HepG2 (cell line): ENCODE results near the gene CCND1. TPM values are rescaled to one million over a fixed set of nuclear protein-coding genes. Genes with fewer than 3 reads are reported as not detected.

Source experiments
- ATAC-seq: fragments of 200-7000 bp; cut with Tn5 transposase; 3 replicates; pipeline ENCODE4 v1.9.1; 2020; ENCODE audit warnings: mild to moderate bottlenecking, moderate library complexity
- BruUV-seq: library from RNA; stranded (reverse); fragments of 400-500 nt; replicated peaks from 2 replicates; lab custom pipeline; 2021; lab: Mats Ljungman, UMichigan
- CTCF ChIA-PET: fragments of 300-600 bp; formaldehyde crosslinking; extraction: SDS; loops from one replicate; lab custom pipeline; 2021; ENCODE audit warnings: low total read pairs, inconsistent platforms, low intra/inter-chr PET ratio; lab: Yijun Ruan, JAX
- POLR2A ChIA-PET: fragments of 350-600 bp; sonication (Branson Sonifier 250); formaldehyde crosslinking; loops from one replicate; lab custom pipeline; 2020; ENCODE audit warnings: antibody characterized with exemption, inconsistent platforms; lab: Yijun Ruan, JAX
- DNase-seq: peaks from one replicate; pipeline ENCODE4 v3.0.0-alpha.2; 2015; ENCODE audit warnings: low spot score
- FAIRE-seq: peaks from 3 replicates; lab custom pipeline; 2011; peaks lifted over from hg19 to GRCh38; lab: Jason Lieb, UNC
- H2AFZ ChIP-seq: one replicate; pipeline ENCODE4 v1.6.1; 2011; ENCODE audit warnings: low read length, inconsistent platforms
- H3K27ac ChIP-seq: fragments of 300-600 bp; 3 replicates; pipeline ENCODE4 v1.8.0; 2011; ENCODE audit warnings: mixed run types, mild to moderate bottlenecking, mixed read lengths, low read length, inconsistent platforms; ENCODE audit not compliant: insufficient read depth; ENCODE audit errors: extremely low read length
- H3K27me3 ChIP-seq, 2 experiments: fragments of 200-600 bp in 1 of 2; 2 replicates in 1 of 2; 3 replicates in 1 of 2; pipeline versions ENCODE4 v1.6.0 to v1.8.0; 2011; ENCODE audit warnings: low read length in 2 of 2, mild to moderate bottlenecking in 2 of 2, moderate library complexity in 2 of 2, inconsistent platforms in 1 of 2; ENCODE audit not compliant: insufficient read depth in 2 of 2, control insufficient read depth in 1 of 2
- H3K36me3 ChIP-seq, 2 experiments: fragments of 200-600 bp in 1 of 2; replicated peaks in 1 of 2; 2 replicates in 1 of 2; 3 replicates in 1 of 2; pipeline versions ENCODE4 v1.5.1 to v1.8.0; 2011; ENCODE audit warnings: low read length in 2 of 2, inconsistent platforms in 1 of 2; ENCODE audit not compliant: insufficient read depth in 2 of 2, control insufficient read depth in 1 of 2
- H3K4me1 ChIP-seq: 2 replicates; pipeline ENCODE4 v1.5.1; 2012; ENCODE audit warnings: low read length, inconsistent platforms; ENCODE audit not compliant: insufficient read depth
- H3K4me2 ChIP-seq: 2 replicates; pipeline ENCODE4 v1.6.0; 2011; ENCODE audit warnings: low read depth, low read length, inconsistent platforms
- H3K4me3 ChIP-seq, 3 experiments: fragments of 200-600 bp in 1 of 3; sonication (generic), shearing (Covaris generic) in 1 of 3; replicated peaks in 1 of 3; 2 replicates each; pipeline ENCODE4 v1.5.1; 2011 to 2016; ENCODE audit warnings: low read length in 3 of 3, inconsistent platforms in 2 of 3, low read depth in 2 of 3, mild to moderate bottlenecking in 2 of 3, control low read depth in 1 of 3, mixed read lengths in 1 of 3; ENCODE audit not compliant: insufficient read depth in 1 of 3
- H3K79me2 ChIP-seq: one replicate; pipeline ENCODE4 v1.6.1; 2011; ENCODE audit warnings: low read length, inconsistent platforms; ENCODE audit not compliant: insufficient read depth
- H3K9ac ChIP-seq: 2 replicates; pipeline ENCODE4 v1.6.0; 2011; ENCODE audit warnings: mild to moderate bottlenecking, low read depth, low read length, inconsistent platforms; ENCODE audit not compliant: insufficient read depth
- H3K9me3 ChIP-seq: 2 replicates; pipeline ENCODE4 v1.5.1; 2012; ENCODE audit warnings: mild to moderate bottlenecking, low read length
- H4K20me1 ChIP-seq: 2 replicates; pipeline ENCODE4 v1.6.0; 2011; ENCODE audit warnings: inconsistent platforms, mild to moderate bottlenecking, low read length, moderate library complexity; ENCODE audit not compliant: insufficient read depth
- CEBPG ChIP-seq: IDR thresholded peaks from 2 replicates; pipeline ENCODE4 v1.6.1; 2016
- DPF2 ChIP-seq: sonication (generic); formaldehyde crosslinking; IDR thresholded peaks from 2 replicates; pipeline ENCODE4 v1.4.0; 2020; ENCODE audit warnings: mild to moderate bottlenecking, low read depth, missing genetic modification reagents, borderline replicate concordance
- REL ChIP-seq: sonication (generic); formaldehyde crosslinking; conservative IDR thresholded peaks from 2 replicates; pipeline ENCODE4 v1.8.0; 2022; ENCODE audit warnings: mild to moderate bottlenecking, missing genetic modification reagents, moderate library complexity
- TRIM24 ChIP-seq: sonication (generic); formaldehyde crosslinking; IDR thresholded peaks from 2 replicates; pipeline ENCODE4 v1.8.0; 2022; ENCODE audit warnings: mild to moderate bottlenecking, missing genetic modification reagents
- ZNF3 ChIP-seq: IDR thresholded peaks from 2 replicates; pipeline ENCODE4 v1.7.0; 2017; ENCODE audit warnings: inconsistent platforms
- WGBS: methylation state at CpG from one replicate; pipeline ENCODE4 v1.1.6; 2017; ENCODE audit warnings: low lambda C conversion rate; 5-methylcytosine and 5-hydroxymethylcytosine counted together
- in situ Hi-C: cut with HindIII; loops from 2 replicates; pipeline ENCODE4 v1.10.0; 2017; ENCODE audit warnings: low pct_unique_long_range_greater_than_20kb; ENCODE audit not compliant: extremely low pct_ligation_motif_present
- intact Hi-C: fragments of 100-400 bp; cut with micrococcal nuclease; formaldehyde crosslinking; loops from one replicate; pipeline ENCODE4 v1.10.0; 2022; ENCODE audit not compliant: unreplicated experiment
- polyA plus RNA-seq, 8 experiments: library from polyadenylated mRNA; depleted of rRNA in 3 of 8; stranded (reverse) in 7 of 8; unstranded in 1 of 8; fragments of >200 nt; fragmentation: Illumina TruSeq in 4 of 8; extraction: Trizol in 4 of 8; gene quantifications; 2 replicates each; pipeline versions ENCODE4 v1.2.1 to v1.2.3, GENCODE V29; 2011 to 2016; ENCODE audit warnings: low read depth in 4 of 8, missing spikeins in 1 of 8, mixed read lengths in 1 of 8; ENCODE audit not compliant: insufficient read depth in 1 of 8
- total RNA-seq, 5 experiments: library from RNA; depleted of rRNA; stranded (reverse); fragments of >200 nt; fragmentation: Illumina TruSeq; extraction: Trizol; gene quantifications; 2 replicates each; pipeline ENCODE4 v1.2.3, GENCODE V29; 2016; ENCODE audit warnings: low read depth in 1 of 5
- TF ChIP-seq, protein P1 (sequence below): sonication (generic); formaldehyde crosslinking; IDR thresholded peaks from 2 replicates; pipeline ENCODE4 v1.4.0; 2020; ENCODE audit warnings: missing genetic modification reagents; ENCODE audit errors: not compliant biosample characterization
- TF ChIP-seq, protein P2 (sequence below): sonication (generic); formaldehyde crosslinking; IDR thresholded peaks from 2 replicates; pipeline ENCODE4 v1.5.1; 2020; ENCODE audit warnings: missing genetic modification reagents, mild to moderate bottlenecking, borderline replicate concordance
- TF ChIP-seq, protein P3 (sequence below): sonication (generic); formaldehyde crosslinking; IDR thresholded peaks from 2 replicates; pipeline ENCODE4 v1.4.0; 2020; ENCODE audit warnings: mild to moderate bottlenecking, missing genetic modification reagents

The CCND1 gene
- total and polyA plus RNA-seq, 2 of the 13 experiments (the other 11 are each of a cell fraction or from before 2014, with no cell fraction given): 107 to 136 TPM

DNA sequence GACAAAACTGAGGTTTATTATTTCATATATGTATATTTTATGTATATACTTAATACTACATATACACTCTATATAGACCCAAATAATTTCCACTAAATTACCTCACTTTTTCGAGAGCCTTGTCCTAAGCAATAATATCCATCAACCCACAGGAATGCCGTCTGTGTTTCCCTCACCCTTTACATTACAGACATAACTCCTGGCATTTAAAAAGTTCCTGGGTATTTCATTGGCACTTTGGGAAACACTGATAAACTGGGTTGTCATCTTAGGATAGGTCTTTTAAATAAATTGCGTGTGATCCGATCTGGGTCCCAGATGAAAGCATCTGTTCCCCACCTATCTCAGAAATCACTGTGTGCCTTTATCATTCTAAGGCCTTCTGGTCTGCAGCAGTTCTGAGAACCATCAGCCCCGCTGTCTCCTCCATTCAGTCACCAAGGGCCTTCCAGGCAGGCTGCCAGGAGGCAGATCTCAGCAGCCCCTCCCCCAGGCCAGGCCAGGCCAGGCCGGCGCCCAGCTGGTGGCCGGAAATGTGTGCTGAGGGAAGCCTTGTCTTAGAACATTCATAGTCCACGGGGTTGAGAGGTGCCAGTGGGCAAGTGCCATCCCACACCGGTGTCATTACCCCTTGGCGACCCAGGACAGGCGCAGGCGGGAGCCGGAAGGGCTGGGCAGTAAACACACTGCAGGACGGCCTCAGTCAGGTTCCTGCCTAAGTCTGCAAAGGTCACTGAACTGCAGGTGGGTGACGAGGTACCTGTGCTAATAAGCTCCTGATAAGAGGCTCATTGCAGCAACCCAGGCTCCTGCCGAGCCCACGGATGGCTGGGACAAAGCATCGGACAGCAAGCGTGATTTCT, 59.6 kb downstream of the CCND1 start:
- H3K4me2 ChIP-seq: peak overlapping the region; percentile 87
- H3K27me3 ChIP-seq: peaks cover 0 to 19% of the 10 kb centered on the region in 2 experiments; a peak in 2 of 5 replicates
- WGBS: under 1% methylated on average over 9 of the region's 20 CpGs
- peak overlapping the region; percentile 20 to 64 (median 29); a peak in 5 of 6 replicates for H3K4me3 ChIP-seq
- peak overlapping the region; percentile 49 for H3K27ac ChIP-seq
- no peak overlapping the region for H2AFZ ChIP-seq
- ChIA-PET POLR2A (interaction anchor here (1.2 to 1.7 kb wide), 2 partner anchors 9 to 25 kb away, joined by 5 to 11 read pairs; partner anchors contain the start of gene LTO1), CTCF (no interaction called here)
- DNase-seq (peak; percentile 66), FAIRE-seq (peak; percentile 60), ATAC-seq (peak; percentile 71)
- intact Hi-C loops (no loop called here), in situ Hi-C loops (no loop called here)
- peaks cover 74% of the 10 kb centered on the region for H3K4me1 ChIP-seq
- no peaks in the 10 kb centered on the region for H3K9me3 ChIP-seq
- no peaks in the 10 kb centered on the region for H3K79me2 ChIP-seq
- H3K36me3 ChIP-seq: no peaks in the 10 kb centered on the region
- H3K9ac ChIP-seq: peak overlapping the region; percentile 32
- TSS peak; percentile 65 for BruUV-seq
- no peaks in the 10 kb centered on the region for H4K20me1 ChIP-seq
- TF ChIP-seq ZNF3 (no peak), TRIM24 (no peak), CEBPG (CRISPR knock-in tag) (peak; percentile 35), DPF2 (no peak), REL (CRISPR knock-in tag) (no peak)
- TF ChIP-seq, protein P1, sequence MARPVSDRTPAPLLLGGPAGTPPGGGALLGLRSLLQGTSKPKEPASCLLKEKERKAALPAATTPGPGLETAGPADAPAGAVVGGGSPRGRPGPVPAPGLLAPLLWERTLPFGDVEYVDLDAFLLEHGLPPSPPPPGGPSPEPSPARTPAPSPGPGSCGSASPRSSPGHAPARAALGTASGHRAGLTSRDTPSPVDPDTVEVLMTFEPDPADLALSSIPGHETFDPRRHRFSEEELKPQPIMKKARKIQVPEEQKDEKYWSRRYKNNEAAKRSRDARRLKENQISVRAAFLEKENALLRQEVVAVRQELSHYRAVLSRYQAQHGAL: no peak
- TF ChIP-seq, protein P2, sequence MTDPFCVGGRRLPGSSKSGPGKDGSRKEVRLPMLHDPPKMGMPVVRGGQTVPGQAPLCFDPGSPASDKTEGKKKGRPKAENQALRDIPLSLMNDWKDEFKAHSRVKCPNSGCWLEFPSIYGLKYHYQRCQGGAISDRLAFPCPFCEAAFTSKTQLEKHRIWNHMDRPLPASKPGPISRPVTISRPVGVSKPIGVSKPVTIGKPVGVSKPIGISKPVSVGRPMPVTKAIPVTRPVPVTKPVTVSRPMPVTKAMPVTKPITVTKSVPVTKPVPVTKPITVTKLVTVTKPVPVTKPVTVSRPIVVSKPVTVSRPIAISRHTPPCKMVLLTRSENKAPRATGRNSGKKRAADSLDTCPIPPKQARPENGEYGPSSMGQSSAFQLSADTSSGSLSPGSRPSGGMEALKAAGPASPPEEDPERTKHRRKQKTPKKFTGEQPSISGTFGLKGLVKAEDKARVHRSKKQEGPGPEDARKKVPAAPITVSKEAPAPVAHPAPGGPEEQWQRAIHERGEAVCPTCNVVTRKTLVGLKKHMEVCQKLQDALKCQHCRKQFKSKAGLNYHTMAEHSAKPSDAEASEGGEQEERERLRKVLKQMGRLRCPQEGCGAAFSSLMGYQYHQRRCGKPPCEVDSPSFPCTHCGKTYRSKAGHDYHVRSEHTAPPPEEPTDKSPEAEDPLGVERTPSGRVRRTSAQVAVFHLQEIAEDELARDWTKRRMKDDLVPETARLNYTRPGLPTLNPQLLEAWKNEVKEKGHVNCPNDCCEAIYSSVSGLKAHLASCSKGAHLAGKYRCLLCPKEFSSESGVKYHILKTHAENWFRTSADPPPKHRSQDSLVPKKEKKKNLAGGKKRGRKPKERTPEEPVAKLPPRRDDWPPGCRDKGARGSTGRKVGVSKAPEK (CRISPR knock-in tag): no peak
- TF ChIP-seq, protein P3, sequence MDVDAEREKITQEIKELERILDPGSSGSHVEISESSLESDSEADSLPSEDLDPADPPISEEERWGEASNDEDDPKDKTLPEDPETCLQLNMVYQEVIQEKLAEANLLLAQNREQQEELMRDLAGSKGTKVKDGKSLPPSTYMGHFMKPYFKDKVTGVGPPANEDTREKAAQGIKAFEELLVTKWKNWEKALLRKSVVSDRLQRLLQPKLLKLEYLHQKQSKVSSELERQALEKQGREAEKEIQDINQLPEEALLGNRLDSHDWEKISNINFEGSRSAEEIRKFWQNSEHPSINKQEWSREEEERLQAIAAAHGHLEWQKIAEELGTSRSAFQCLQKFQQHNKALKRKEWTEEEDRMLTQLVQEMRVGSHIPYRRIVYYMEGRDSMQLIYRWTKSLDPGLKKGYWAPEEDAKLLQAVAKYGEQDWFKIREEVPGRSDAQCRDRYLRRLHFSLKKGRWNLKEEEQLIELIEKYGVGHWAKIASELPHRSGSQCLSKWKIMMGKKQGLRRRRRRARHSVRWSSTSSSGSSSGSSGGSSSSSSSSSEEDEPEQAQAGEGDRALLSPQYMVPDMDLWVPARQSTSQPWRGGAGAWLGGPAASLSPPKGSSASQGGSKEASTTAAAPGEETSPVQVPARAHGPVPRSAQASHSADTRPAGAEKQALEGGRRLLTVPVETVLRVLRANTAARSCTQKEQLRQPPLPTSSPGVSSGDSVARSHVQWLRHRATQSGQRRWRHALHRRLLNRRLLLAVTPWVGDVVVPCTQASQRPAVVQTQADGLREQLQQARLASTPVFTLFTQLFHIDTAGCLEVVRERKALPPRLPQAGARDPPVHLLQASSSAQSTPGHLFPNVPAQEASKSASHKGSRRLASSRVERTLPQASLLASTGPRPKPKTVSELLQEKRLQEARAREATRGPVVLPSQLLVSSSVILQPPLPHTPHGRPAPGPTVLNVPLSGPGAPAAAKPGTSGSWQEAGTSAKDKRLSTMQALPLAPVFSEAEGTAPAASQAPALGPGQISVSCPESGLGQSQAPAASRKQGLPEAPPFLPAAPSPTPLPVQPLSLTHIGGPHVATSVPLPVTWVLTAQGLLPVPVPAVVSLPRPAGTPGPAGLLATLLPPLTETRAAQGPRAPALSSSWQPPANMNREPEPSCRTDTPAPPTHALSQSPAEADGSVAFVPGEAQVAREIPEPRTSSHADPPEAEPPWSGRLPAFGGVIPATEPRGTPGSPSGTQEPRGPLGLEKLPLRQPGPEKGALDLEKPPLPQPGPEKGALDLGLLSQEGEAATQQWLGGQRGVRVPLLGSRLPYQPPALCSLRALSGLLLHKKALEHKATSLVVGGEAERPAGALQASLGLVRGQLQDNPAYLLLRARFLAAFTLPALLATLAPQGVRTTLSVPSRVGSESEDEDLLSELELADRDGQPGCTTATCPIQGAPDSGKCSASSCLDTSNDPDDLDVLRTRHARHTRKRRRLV: no peak
